BLaER1 treated with 17β-estradiol and CSF1 and Interleukin-3, amounts not matched to agents 10 nM and 100 nM (cell line): Measurements from ENCODE around the gene MGAT5.

Experiments
- H3K27ac ChIP-seq, 11 experiments: shearing (Covaris generic); formaldehyde crosslinking; 2 replicates each; pipeline ENCODE4 v1.8.1; 2022
- H3K27me3 ChIP-seq, 11 experiments: shearing (Covaris generic); formaldehyde crosslinking; 2 replicates each; pipeline ENCODE4 v1.8.1; 2022
- H3K36me3 ChIP-seq, 11 experiments: shearing (Covaris generic); formaldehyde crosslinking; 2 replicates each; pipeline ENCODE4 v1.8.1; 2022
- H3K4me1 ChIP-seq, 10 experiments: shearing (Covaris generic); formaldehyde crosslinking; 2 replicates each; pipeline ENCODE4 v1.8.1; 2022
- H3K4me2 ChIP-seq, 11 experiments: shearing (Covaris generic); formaldehyde crosslinking; 2 replicates each; pipeline ENCODE4 v1.8.1; 2022
- H3K4me3 ChIP-seq, 10 experiments: shearing (Covaris generic); formaldehyde crosslinking; 2 replicates each; pipeline ENCODE4 v1.8.1; 2022
- H3K9ac ChIP-seq, 11 experiments: shearing (Covaris generic); formaldehyde crosslinking; 2 replicates each; pipeline ENCODE4 v1.8.1; 2022
- H3K9me3 ChIP-seq, 11 experiments: shearing (Covaris generic); formaldehyde crosslinking; replicated peaks in 1 of 11; 2 replicates each; pipeline ENCODE4 v1.8.1; 2022
- H4K20me1 ChIP-seq, 11 experiments: shearing (Covaris generic); formaldehyde crosslinking; 2 replicates each; pipeline ENCODE4 v1.8.1; 2022
- Cebpa-rat ChIP-seq, 11 experiments: shearing (Covaris generic); IDR thresholded peaks; 2 replicates each; pipeline ENCODE4 v1.8.1; 2022

MGAT5 gene

DNA sequence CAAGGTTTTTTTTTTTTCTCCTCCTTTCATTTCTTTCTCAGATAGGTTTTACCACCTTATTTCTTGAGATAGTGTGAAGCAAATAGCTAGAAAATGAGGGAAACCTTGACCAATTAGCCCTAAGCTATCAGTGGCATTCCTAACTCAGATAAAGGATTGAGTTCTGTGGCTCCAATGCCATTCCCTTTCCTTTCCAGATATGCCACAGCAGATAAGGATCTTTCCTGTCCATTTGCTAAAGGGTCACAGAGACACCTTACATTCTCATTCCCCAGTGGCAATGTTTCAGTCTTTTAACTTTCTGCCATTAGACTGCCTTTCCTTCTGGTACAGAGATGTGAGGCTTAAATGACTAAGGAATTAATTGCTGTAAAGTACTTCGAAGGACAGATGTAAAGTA, 81.7 kb downstream of the MGAT5 start:
- H3K4me1 ChIP-seq = peaks cover 0 to 35% (median 7%) of the 10 kb centered on the region in 10 experiments; a peak in 9 of 20 replicates
- H3K9me3 ChIP-seq = peaks cover 10 to 24% (median 12%) of the 10 kb centered on the region in 11 experiments
- H4K20me1 ChIP-seq = peaks cover 0 to 16% (median 0%) of the 10 kb centered on the region in 11 experiments; a peak in 3 of 22 replicates
- H3K4me3 ChIP-seq = no peak overlapping the region
- no peak for TF ChIP-seq Cebpa-rat (IDR thresholded peaks at IDR 0.05)
- H3K36me3 ChIP-seq = peaks cover 49 to 84% (median 68%) of the 10 kb centered on the region in 11 experiments
- H3K9ac ChIP-seq = no peak overlapping the region
- no peak overlapping the region for H3K4me2 ChIP-seq
- H3K27ac ChIP-seq = no peak overlapping the region
- no peaks in the 10 kb centered on the region for H3K27me3 ChIP-seq

DNA sequence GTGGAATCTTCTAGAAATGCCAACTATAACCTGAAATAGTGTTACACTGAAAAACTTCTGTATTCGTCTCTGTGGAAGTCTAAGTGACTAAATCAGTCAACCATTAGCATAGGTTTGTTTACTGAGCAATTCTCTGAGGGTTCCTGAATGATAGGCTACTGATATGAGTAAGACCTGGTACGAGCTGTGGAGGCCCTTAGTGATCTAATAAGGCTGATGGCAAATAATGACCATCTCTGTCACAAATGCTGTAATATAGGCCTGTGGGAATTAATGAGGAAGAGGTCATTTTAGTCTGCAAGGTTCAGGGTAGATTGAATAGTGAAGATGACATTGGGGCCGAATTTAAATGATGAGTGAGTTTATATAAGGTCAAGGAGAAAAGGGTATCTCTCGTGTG, 82.5 kb downstream of the MGAT5 start:
- Histone ChIP-seq H3K9me3 (peaks cover 4 to 16% (median 5%) of the 10 kb centered on the region in 11 experiments), H3K4me2 (peak overlapping the region in 2 of 11 experiments; percentile 26 to 38; a peak in 3 of 22 replicates), H3K27ac (no peak overlapping the region), H3K27me3 (no peaks in the 10 kb centered on the region), H4K20me1 (peaks cover 0 to 16% (median 0%) of the 10 kb centered on the region in 11 experiments; a peak in 3 of 22 replicates), H3K36me3 (peaks cover 45 to 84% (median 68%) of the 10 kb centered on the region in 11 experiments), H3K9ac (no peak overlapping the region), H3K4me1 (peaks cover 4 to 35% (median 10%) of the 10 kb centered on the region in 10 experiments; a peak in 15 of 20 replicates), H3K4me3 (no peak overlapping the region)
- TF ChIP-seq Cebpa-rat (IDR thresholded peaks at IDR 0.05) = no peak

DNA sequence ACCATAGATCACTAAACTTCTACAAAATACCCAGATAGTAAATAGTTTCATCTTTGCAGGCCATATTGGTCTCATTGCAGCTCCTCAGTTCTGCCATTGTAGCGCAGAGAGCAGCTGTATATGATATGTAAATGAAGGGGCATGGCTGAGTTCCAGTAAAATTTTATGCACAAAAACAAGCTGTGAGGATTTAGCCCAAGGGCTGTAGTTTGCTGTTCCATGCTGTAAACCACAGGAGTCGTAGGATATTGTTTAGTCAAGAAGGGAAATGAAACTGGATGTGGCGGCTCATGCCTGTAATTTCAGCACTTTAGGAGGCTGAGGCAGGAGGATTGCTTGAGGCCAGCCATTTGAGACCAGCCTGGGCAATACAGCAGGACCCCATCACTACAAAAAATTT, 83.0 kb downstream of the MGAT5 start:
- H3K4me2 ChIP-seq = peak overlapping the region in 2 of 11 experiments; percentile 26 to 38; a peak in 3 of 22 replicates
- H3K27ac ChIP-seq = no peak overlapping the region
- H3K4me3 ChIP-seq = no peak overlapping the region

DNA sequence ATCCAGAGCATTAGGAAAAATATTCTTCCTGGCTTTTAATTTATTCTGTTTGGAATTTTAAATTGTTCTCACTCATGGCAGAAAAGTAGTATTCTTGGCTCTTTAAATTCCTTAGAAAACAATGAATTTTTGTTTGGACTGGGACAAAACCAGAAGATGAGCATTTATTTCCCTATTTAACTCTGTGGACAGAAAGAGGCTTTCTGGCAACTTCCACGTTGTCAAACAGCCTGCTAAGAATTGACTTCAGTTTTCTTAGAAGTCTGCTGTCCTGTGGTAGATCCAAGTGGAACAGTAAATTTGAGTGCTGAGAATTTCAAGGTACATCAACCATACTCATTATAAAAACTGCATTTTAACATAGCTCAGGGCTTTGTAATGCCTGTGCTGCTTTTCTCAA, 83.8 kb downstream of the MGAT5 start:
- peaks cover 6 to 35% (median 13%) of the 10 kb centered on the region in 10 experiments; a peak in 15 of 20 replicates for H3K4me1 ChIP-seq
- no peaks in the 10 kb centered on the region for H3K27me3 ChIP-seq
- H3K4me2 ChIP-seq = peak overlapping the region in 2 of 11 experiments; percentile 26 to 38; a peak in 2 of 22 replicates
- peaks cover 55 to 92% (median 77%) of the 10 kb centered on the region in 11 experiments for H3K36me3 ChIP-seq
- peaks cover 0 to 11% (median 0%) of the 10 kb centered on the region in 11 experiments; a peak in 6 of 22 replicates for H3K9me3 ChIP-seq
- no peak overlapping the region for H3K27ac ChIP-seq
- TF ChIP-seq Cebpa-rat (IDR thresholded peaks at IDR 0.05) = no peak
- no peak overlapping the region for H3K9ac ChIP-seq
- H3K4me3 ChIP-seq = no peak overlapping the region
- H4K20me1 ChIP-seq = peaks cover 0 to 16% (median 0%) of the 10 kb centered on the region in 11 experiments; a peak in 3 of 22 replicates

More for the DNA sequence above, 83.0 kb downstream of the MGAT5 start:
- H3K9me3 ChIP-seq = peaks cover 0 to 11% (median 0%) of the 10 kb centered on the region in 11 experiments; a peak in 7 of 22 replicates
- no peak for TF ChIP-seq Cebpa-rat (IDR thresholded peaks at IDR 0.05)
- H3K36me3 ChIP-seq = peaks cover 47 to 85% (median 70%) of the 10 kb centered on the region in 11 experiments
- H3K27me3 ChIP-seq = no peaks in the 10 kb centered on the region
- peaks cover 6 to 35% (median 12%) of the 10 kb centered on the region in 10 experiments; a peak in 15 of 20 replicates for H3K4me1 ChIP-seq
- H3K9ac ChIP-seq = no peak overlapping the region
- H4K20me1 ChIP-seq = peaks cover 0 to 16% (median 0%) of the 10 kb centered on the region in 11 experiments; a peak in 3 of 22 replicates

DNA sequence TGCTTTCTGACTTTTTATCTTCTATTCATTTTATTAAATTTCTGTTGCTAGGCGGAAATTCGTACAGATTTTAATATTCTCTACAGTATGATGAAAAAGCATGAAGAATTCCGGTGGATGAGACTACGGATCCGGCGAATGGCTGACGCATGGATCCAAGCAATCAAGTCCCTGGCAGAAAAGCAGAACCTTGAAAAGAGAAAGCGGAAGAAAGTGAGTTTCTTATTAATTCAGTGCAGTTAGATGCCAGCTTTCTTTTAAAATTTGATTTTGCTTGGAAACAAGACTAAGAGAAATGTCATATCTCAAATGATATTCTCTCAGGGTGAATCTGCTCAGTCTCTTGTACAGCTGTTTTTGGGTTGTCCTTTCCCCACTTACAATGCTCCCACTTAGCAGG, 84.3 kb downstream of the MGAT5 start:
- TF ChIP-seq Cebpa-rat (IDR thresholded peaks at IDR 0.05) = no peak

DNA sequence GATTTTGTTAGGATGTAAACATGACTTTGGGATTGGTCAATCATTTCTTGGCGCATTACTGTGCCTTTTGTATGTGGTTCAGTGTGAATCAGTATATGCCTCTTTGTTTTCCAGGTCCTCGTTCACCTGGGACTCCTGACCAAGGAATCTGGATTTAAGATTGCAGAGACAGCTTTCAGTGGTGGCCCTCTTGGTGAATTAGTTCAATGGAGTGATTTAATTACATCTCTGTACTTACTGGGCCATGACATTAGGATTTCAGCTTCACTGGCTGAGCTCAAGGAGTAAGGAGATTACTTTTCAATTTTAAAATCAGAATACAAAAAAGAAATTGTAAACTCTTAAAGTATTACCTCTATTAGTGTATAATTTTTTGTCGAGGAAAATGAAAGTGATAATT, 87.6 kb downstream of the MGAT5 start:
- Histone ChIP-seq H3K36me3 (peaks cover 83 to 100% (median 99%) of the 10 kb centered on the region in 11 experiments), H3K27ac (no peak overlapping the region), H3K4me1 (peaks cover 6 to 24% (median 13%) of the 10 kb centered on the region in 10 experiments; a peak in 15 of 20 replicates), H3K4me3 (no peak overlapping the region), H3K27me3 (no peaks in the 10 kb centered on the region), H3K9me3 (peaks cover 0 to 8% (median 0%) of the 10 kb centered on the region in 11 experiments; a peak in 6 of 22 replicates), H3K4me2 (peak overlapping the region in 2 of 11 experiments; percentile 14 to 26; a peak in 2 of 22 replicates), H3K9ac (no peak overlapping the region), H4K20me1 (peaks cover 0 to 20% (median 0%) of the 10 kb centered on the region in 11 experiments; a peak in 3 of 22 replicates)
- no peak for TF ChIP-seq Cebpa-rat (IDR thresholded peaks at IDR 0.05)

More for the DNA sequence above, 84.3 kb downstream of the MGAT5 start:
- peak overlapping the region in 2 of 11 experiments; percentile 2 to 24; a peak in 1 of 22 replicates for H3K4me2 ChIP-seq
- H3K4me1 ChIP-seq = peaks cover 6 to 35% (median 13%) of the 10 kb centered on the region in 10 experiments; a peak in 15 of 20 replicates
- H3K9me3 ChIP-seq = peaks cover 0 to 11% (median 0%) of the 10 kb centered on the region in 11 experiments; a peak in 6 of 22 replicates
- H3K4me3 ChIP-seq = no peak overlapping the region
- peaks cover 0 to 16% (median 0%) of the 10 kb centered on the region in 11 experiments; a peak in 3 of 22 replicates for H4K20me1 ChIP-seq
- peaks cover 60 to 98% (median 82%) of the 10 kb centered on the region in 11 experiments for H3K36me3 ChIP-seq
- no peaks in the 10 kb centered on the region for H3K27me3 ChIP-seq
- no peak overlapping the region for H3K27ac ChIP-seq
- H3K9ac ChIP-seq = no peak overlapping the region

DNA sequence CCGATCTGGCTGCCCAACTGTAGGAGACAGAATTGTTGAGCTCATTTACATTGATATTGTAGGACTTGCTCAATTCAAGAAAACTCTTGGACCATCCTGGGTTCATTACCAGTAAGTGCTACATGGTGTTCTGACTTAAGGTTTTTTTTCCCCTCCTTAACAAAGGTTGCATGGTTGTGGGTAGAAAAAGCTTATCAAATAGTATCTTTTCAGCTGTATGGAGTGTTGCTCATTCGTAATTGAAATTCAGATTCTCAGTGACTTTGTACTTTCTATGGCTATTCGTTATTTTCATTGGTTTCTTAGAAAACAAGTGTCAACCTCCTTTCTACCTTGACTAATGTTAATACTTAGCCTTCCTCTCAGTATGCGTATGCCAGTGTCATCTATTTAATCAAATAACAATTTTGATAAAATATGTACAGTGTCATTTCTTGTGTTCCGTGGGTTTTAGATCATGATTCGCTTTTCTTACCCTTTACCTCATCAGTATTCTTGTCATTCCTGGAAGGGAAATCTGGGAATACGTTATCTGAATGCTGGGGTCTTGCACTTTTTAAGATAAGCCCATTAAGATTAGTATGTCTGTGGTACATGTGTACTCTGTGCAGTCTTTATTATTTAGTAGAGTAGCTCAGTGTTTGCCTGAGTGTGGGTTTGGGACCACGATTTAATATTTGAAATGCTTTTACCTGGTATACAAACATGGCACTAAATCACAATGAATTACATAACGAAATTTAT, 91.3 kb downstream of the MGAT5 start:
- Histone ChIP-seq H3K4me1 (peaks cover 0 to 15% (median 6%) of the 10 kb centered on the region in 10 experiments; a peak in 9 of 20 replicates), H3K9me3 (peaks cover 0 to 3% (median 0%) of the 10 kb centered on the region in 11 experiments; a peak in 1 of 22 replicates), H3K9ac (no peak overlapping the region), H3K4me2 (no peak overlapping the region), H3K36me3 (peaks cover 77 to 100% (median 99%) of the 10 kb centered on the region in 11 experiments), H3K27me3 (no peaks in the 10 kb centered on the region), H4K20me1 (peaks cover 0 to 6% (median 0%) of the 10 kb centered on the region in 11 experiments; a peak in 1 of 22 replicates), H3K4me3 (no peak overlapping the region), H3K27ac (no peak overlapping the region)
- no peak for TF ChIP-seq Cebpa-rat (IDR thresholded peaks at IDR 0.05)

DNA sequence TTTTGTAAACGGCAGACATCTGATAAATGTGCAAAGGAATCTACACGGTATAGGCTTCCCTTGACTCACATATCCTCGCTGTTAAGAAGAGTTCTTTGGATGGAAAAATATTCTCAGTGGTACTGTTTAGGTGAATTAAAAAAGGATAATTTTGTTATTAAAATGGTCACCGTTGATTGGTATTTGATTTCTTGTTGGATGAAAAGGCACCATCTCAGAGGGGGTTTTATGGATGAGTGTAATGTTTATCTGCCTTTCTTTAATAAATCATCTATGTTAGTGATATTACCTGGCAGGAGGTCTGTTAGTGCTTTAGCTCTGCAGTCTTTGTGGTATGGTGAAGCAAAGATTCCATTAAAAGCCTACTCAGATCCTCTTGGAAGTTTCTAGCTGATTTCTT, 92.3 kb downstream of the MGAT5 start:
- Histone ChIP-seq H4K20me1 (peaks cover 0 to 6% (median 0%) of the 10 kb centered on the region in 11 experiments; a peak in 1 of 22 replicates), H3K27me3 (no peaks in the 10 kb centered on the region), H3K4me1 (peaks cover 0 to 9% (median 4%) of the 10 kb centered on the region in 10 experiments; a peak in 9 of 20 replicates), H3K9me3 (peaks cover 0 to 3% (median 0%) of the 10 kb centered on the region in 11 experiments; a peak in 1 of 22 replicates), H3K4me3 (no peak overlapping the region), H3K9ac (no peak overlapping the region), H3K27ac (no peak overlapping the region), H3K36me3 (peaks cover 87 to 100% (median 99%) of the 10 kb centered on the region in 11 experiments), H3K4me2 (no peak overlapping the region)
- TF ChIP-seq Cebpa-rat (IDR thresholded peaks at IDR 0.05) = no peak
